SH-SY5Y (cell line): ENCODE results near the gene VPS25.

Experiments
- GATA2 ChIP-seq: IDR thresholded peaks from 2 replicates; pipeline ENCODE4 v1.6.1; 2011; ENCODE audit warnings: mild to moderate bottlenecking, low read depth, low read length
- GATA3 ChIP-seq: IDR thresholded peaks from 2 replicates; pipeline ENCODE4 v1.6.1; 2011; ENCODE audit warnings: low read depth, mild to moderate bottlenecking, low read length, moderate library complexity

GRCh38 chr17:42748202-42748907 is 24.9 kb upstream of the VPS25 start:
- TF ChIP-seq GATA2 (no peak), GATA3 (no peak)
